CD4-positive, alpha-beta T cell treated with Interleukin-17A for 4 hours (primary cell): ENCODE data around the gene KIF23.
"Not testable (repeated sequence)": the region's sequence is repeated elsewhere in the genome, so short reads cannot be mapped to it uniquely, and the experiment has no call there.

Source experiments
- DNase-seq: peaks from one replicate; pipeline ENCODE4 v3.0.0-alpha.2; 2020; ENCODE audit warnings: mixed read lengths

KIF23 gene

GRCh38 chr15:69439623-69440022 is 25.5 kb downstream of the KIF23 start:
- no peak for DNase-seq

- DNase-seq, result no peak
Measured at GRCh38 chr15:69443032-69443611, 29.0 kb downstream of the KIF23 start.

GRCh38 chr15:69444686-69445085 is 30.5 kb downstream of the KIF23 start:
- DNase-seq, result no peak

- DNase-seq, result no peak
Measured at GRCh38 chr15:69446953-69447352, 32.8 kb downstream of the KIF23 start.

GRCh38 chr15:69450221-69450620 is 36.1 kb downstream of the KIF23 start:
- not testable (repeated sequence) for DNase-seq

- DNase-seq, result no peak
Measured at GRCh38 chr15:69450968-69451695, 37.0 kb downstream of the KIF23 start.

GRCh38 chr15:69451951-69452691 is 38.0 kb downstream of the KIF23 start:
- peak; percentile 41 for DNase-seq

GRCh38 chr15:69452692-69453521 is 38.8 kb downstream of the KIF23 start, which contains the start of gene RPLP1:
RPLP1 (plus strand) TSS chr15:69452818; CDS start chr15:69452949, 131 bp downstream.
- DNase-seq, result peak; percentile 97

- no peak for DNase-seq
Measured at GRCh38 chr15:69454953-69455352, 40.8 kb downstream of the KIF23 start.

- no peak for DNase-seq
Measured at GRCh38 chr15:69456208-69457166, 42.3 kb downstream of the KIF23 start.

GRCh38 chr15:69457304-69458280 is 43.4 kb downstream of the KIF23 start:
- DNase-seq, result no peak

- DNase-seq, result no peak
Measured at GRCh38 chr15:69459066-69459465, 44.9 kb downstream of the KIF23 start.

GRCh38 chr15:69460481-69460880 is 46.3 kb downstream of the KIF23 start:
- no peak for DNase-seq

GRCh38 chr15:69462030-69462492 is 47.9 kb downstream of the KIF23 start:
- DNase-seq, result peak; percentile 29

- DNase-seq, result peak; percentile 96
Measured at GRCh38 chr15:69462493-69463181, 48.5 kb downstream of the KIF23 start.

GRCh38 chr15:69463182-69463756 is 49.1 kb downstream of the KIF23 start:
- DNase-seq, result no peak

- DNase-seq, result no peak
Measured at GRCh38 chr15:69465253-69465652, 51.1 kb downstream of the KIF23 start.

- DNase-seq, result no peak
Measured at GRCh38 chr15:69466733-69467132, 52.6 kb downstream of the KIF23 start.

GRCh38 chr15:69467636-69468035 is 53.5 kb downstream of the KIF23 start:
- DNase-seq, result no peak
